ENCODE data around the gene CDK9.
"Not testable (repeated sequence)": the region's sequence is repeated elsewhere in the genome, so short reads cannot be mapped to it uniquely, and the experiment has no call there.

Gene CDK9

GRCh38 chr9:127832248-127832647 is 46.4 kb downstream of the CDK9 start:
- no peak for DNase-seq (ENCODE audit: low read depth)
- no peak for TF ChIP-seq CTCF (IDR thresholded peaks at IDR 0.05; ENCODE audit: insufficient read depth, low read depth, low read length, missing control alignments)
- H3K4me3 ChIP-seq (ENCODE audit: low read length), result no peak overlapping the region

- no peak for DNase-seq (ENCODE audit: low read depth)
- H3K4me3 ChIP-seq (ENCODE audit: low read length), result no peak overlapping the region
- no peak for TF ChIP-seq CTCF (IDR thresholded peaks at IDR 0.05; ENCODE audit: insufficient read depth, low read depth, low read length, missing control alignments)
Measured at GRCh38 chr9:127833555-127833954, 47.7 kb downstream of the CDK9 start.

- H3K4me3 ChIP-seq (ENCODE audit: low read length), result no peak overlapping the region
- TF ChIP-seq CTCF (IDR thresholded peaks at IDR 0.05; ENCODE audit: insufficient read depth, low read depth, low read length, missing control alignments), result no peak
- DNase-seq (ENCODE audit: low read depth), result no peak
Measured at GRCh38 chr9:127835991-127836516, 50.2 kb downstream of the CDK9 start.

- DNase-seq (ENCODE audit: low read depth); H3K4me3 ChIP-seq (ENCODE audit: low read length): not testable (repeated sequence)
Measured at GRCh38 chr9:127836561-127836960, 50.7 kb downstream of the CDK9 start.

- no peak for TF ChIP-seq CTCF (IDR thresholded peaks at IDR 0.05; ENCODE audit: insufficient read depth, low read depth, low read length, missing control alignments)
- no peak overlapping the region for H3K4me3 ChIP-seq (ENCODE audit: low read length)
- DNase-seq (ENCODE audit: low read depth), result no peak
Measured at GRCh38 chr9:127837346-127837745, 51.5 kb downstream of the CDK9 start.

- no peak overlapping the region for H3K4me3 ChIP-seq (ENCODE audit: low read length)
- TF ChIP-seq CTCF (IDR thresholded peaks at IDR 0.05; ENCODE audit: insufficient read depth, low read depth, low read length, missing control alignments), result no peak
- no peak for DNase-seq (ENCODE audit: low read depth)
Measured at GRCh38 chr9:127838375-127839078, 52.7 kb downstream of the CDK9 start.
